GM20000 (cell line): ENCODE measurements around the gene PCDHA6.
"Not testable (repeated sequence)": the region's sequence is repeated elsewhere in the genome, so short reads cannot be mapped to it uniquely, and the experiment has no call there.

ENCODE experiments used
- DNase-seq: peaks from one replicate; pipeline ENCODE4 v3.0.0; 2012; ENCODE audit warnings: low spot score
- CTCF ChIP-seq: IDR thresholded peaks from 2 replicates; pipeline ENCODE4 v1.5.1; 2012; ENCODE audit warnings: mild to moderate bottlenecking, control low read depth; ENCODE audit errors: extremely low read depth, missing control alignments

PCDHA6 gene

GRCh38 chr5:140795259-140795641 lies 32.5 kb upstream of the PCDHA6 start:
- TF ChIP-seq CTCF = no peak
- no peak for DNase-seq

DNA sequence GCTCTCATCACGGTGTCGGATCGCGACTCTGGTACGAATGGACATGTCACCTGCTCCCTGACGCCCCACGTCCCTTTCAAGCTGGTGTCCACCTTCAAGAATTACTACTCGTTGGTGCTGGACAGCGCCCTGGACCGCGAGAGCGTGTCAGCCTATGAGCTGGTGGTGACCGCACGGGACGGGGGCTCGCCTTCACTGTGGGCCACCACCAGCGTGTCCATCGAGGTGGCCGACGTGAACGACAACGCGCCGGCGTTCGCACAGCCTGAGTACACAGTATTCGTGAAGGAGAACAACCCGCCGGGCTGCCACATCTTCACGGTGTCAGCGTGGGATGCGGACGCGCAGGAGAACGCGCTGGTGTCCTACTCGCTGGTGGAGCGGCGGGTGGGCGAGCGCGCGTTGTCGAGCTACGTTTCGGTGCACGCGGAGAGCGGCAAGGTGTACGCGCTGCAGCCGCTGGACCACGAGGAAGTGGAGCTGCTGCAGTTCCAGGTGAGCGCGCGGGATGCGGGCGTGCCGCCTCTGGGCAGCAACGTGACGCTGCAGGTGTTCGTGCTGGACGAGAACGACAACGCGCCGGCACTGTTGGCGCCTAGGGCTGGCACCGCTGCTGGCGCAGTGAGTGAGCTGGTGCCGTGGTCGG lies 31.6 kb upstream of the PCDHA6 start:
- not testable (repeated sequence) for DNase-seq

GRCh38 chr5:140796718-140797095 lies 31.1 kb upstream of the PCDHA6 start:
- no peak for DNase-seq

DNA sequence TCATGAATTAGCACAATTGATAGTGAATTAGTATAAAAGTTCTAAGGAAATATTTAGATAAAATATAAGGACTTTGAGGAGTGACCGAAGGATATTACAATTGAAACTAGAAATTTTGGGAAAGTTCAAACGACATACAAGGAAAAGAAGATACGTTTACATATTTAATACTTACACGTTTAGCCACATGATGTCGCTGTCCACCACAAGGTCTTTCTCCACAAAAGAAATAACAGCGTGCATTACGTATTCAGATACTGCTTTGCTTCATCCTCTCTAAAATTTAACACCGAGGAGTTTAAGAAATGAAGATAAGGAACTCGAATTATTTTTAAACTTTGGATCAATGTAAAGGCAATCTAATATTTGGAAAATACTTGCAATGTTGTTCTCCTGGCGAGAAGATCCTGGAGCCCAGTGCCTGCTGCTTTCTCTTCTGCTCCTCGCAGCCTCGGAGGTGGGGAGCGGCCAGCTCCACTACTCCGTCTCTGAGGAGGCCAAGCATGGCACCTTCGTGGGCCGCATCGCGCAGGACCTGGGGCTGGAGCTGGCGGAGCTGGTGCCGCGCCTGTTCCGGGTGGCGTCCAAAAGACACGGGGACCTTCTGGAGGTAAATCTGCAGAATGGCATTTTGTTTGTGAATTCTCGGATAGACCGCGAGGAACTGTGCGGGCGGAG lies 26.8 kb upstream of the PCDHA6 start, which contains the start of gene PCDHA3:
Gene PCDHA3, plus strand, starts transcription at position 242 of the 678 bp plus-strand sequence.
- no peak for DNase-seq
- no peak for TF ChIP-seq CTCF

More at GRCh38 chr5:140796718-140797095, 31.1 kb upstream of the PCDHA6 start:
- TF ChIP-seq CTCF = no peak

- no peak for TF ChIP-seq CTCF
Observed at GRCh38 chr5:140801494-140801841, 26.3 kb upstream of the PCDHA6 start.

GRCh38 chr5:140802381-140802780 lies 25.4 kb upstream of the PCDHA6 start:
- DNase-seq = not testable (repeated sequence)

More at GRCh38 chr5:140801494-140801841, 26.3 kb upstream of the PCDHA6 start:
- DNase-seq = no peak

DNA sequence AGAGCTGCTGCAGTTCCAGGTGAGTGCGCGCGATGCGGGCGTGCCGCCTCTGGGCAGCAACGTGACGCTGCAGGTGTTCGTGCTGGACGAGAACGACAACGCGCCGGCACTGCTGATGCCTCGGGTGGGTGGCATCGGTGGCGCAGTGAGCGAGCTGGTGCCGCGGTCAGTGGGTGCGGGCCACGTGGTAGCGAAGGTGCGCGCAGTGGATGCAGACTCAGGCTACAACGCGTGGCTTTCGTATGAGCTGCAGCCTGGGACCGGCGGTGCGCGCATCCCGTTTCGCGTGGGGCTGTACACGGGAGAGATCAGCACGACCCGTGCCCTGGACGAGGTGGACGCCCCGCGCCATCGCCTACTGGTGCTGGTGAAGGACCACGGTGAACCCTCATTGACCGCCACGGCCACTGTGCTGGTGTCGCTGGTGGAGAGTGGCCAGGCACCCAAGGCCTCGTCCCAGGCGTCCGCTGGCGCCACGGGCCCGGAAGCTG lies 24.9 kb upstream of the PCDHA6 start:
- no peak for TF ChIP-seq CTCF
- no peak for DNase-seq

DNA sequence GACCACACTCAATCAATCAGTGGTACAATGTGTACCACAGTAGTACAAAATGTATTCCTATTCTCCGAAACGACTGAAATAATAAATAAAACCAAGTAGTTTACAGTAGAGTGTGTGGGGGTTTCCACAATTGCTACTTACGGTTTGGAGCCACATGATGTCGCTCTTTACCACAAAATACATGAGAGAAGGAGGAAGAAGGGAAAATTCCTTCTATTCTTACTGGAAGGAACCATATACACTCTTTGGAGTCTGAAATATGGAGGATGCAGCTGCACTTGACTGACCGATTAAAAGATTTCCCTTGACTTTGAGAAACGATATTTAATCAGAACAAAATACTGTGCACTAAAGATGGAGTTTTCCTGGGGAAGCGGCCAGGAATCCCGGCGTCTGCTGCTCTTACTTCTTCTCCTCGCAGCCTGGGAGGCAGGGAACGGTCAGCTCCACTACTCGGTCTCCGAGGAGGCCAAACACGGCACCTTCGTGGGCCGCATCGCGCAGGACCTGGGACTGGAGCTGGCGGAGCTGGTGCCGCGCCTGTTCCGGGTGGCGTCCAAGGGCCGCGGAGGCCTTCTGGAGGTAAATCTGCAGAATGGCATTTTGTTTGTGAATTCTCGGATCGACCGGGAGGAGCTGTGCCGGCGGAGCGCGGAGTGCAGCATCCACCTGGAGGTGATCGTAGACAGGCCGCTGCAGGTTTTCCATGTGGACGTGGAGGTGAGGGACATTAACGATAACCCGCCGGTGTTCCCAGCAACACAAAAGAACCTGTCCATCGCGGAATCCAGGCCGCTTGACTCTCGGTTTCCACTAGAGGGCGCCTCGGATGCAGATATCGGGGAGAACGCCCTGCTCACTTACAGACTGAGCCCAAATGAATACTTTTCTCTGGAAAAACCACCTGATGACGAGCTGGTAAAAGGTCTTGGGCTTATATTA lies 20.7 kb upstream of the PCDHA6 start, which contains the start of gene PCDHA4:
Gene PCDHA4, plus strand, starts transcription at position 235 of the 942 bp plus-strand sequence.
- TF ChIP-seq CTCF = no peak
- DNase-seq = no peak

DNA sequence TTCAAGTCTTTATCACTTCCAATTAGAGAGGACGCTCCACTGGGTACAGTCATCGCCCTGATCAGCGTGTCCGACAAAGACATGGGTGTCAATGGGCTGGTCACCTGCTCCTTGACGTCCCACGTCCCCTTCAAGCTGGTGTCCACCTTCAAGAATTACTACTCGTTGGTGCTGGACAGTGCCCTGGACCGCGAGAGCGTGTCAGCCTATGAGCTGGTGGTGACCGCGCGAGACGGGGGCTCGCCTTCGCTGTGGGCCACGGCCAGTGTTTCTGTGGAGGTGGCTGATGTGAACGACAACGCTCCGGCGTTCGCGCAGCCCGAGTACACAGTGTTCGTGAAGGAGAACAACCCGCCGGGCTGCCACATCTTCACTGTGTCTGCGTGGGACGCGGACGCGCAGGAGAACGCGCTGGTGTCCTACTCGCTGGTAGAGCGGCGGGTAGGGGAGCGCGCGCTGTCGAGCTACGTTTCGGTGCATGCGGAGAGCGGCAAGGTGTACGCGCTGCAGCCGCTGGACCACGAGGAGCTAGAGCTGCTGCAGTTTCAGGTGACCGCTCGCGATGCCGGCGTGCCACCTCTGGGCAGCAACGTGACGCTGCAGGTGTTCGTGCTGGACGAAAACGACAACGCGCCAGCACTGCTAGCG lies 19.4 kb upstream of the PCDHA6 start:
- DNase-seq = not testable (repeated sequence)
